ENCODE results near the gene TPCN2.

Gene TPCN2

DNA sequence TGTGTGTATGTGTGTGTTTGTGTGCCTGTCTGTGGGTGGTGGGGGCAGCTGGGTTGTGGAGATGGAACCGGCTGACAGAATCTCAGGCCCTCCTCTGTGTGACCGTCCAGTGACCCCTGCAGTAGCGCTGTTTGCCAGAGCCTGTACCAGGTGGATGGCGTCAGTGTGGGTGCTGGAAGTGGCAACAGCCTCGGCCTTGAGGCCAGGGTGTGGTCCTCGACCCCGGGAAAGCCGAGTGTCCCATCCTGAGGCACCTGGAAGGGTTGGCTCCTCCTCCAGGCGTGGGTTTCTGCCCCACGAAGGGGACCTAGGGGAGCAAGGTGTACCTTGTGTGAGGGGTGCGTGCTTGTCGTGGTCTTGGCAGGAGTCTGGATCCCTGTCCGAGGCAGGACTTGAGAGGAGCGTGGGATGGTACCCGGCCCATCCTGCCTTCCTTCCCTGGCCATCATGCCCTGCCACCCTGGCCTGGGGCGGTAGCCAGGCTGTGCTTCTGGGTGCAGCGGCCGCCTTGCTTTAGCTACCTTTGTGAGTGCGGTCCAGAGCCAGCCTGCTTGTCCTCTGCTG lies 16.5 kb downstream of the TPCN2 start:
- Histone ChIP-seq H3K27me3 (no peaks in the 10 kb centered on the region), H3K4me3 (no peak overlapping the region), H3K4me1 (no peaks in the 10 kb centered on the region), H3K36me3 (peaks cover 13 to 53% (median 30%) of the 10 kb centered on the region in 3 donors), H3K9me3 (no peaks in the 10 kb centered on the region), H3K27ac (no peak overlapping the region)
- DNase-seq = no peak
- TF ChIP-seq CTCF (IDR thresholded peaks at IDR 0.05) = no peak
- intact Hi-C loops (cut with DNase I; ENCODE audit: low total_unique reads) = no loop called here

DNA sequence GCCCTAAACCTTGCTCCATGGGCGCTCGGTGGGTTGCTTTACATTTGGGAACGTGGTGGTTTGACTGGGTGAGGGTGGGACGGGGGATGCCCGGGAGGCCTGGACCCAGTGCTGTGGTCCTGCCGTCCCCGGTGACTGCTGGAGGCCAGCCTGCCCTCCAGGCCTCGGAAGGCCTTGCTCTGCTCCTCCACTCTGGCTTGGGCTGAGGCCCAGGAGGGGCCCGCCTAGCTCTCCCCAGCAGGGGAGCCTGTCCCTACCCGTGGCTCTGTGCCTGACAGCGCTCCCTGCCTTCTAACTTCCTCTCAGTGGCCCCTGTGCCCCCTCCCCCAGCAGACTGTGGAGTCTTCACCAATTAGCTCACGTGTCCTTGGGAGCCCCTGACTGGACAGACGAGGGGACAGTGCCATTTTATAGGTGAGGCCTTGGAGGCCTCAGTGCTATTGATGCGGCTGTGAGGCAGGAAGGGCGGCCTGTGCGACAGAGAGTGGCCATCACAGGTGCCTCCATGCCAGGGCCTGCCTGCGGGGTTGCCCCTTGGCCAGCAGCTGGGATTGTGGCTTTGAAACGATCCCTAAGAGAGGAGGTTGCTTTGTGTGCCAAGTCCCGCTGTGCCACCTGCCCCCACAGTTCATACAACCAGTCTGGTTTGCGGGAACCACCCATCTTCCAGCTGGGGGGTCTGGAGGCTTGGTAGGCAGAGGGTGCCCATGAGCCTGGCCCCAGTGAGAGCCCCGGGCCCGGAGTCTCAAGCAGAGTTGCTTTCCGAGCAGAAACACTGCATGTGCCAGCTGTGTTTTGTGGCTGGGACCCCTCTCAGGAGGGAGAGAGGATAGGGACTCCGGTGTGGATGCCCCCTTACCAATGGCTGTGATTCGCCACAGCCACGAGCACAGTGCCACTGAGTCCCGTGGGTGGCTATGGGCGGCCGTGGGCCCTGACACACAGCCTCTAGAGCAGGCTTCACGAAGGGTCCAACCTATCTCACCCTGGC lies 17.7 kb downstream of the TPCN2 start:
- no peak overlapping the region for H3K4me3 ChIP-seq
- intact Hi-C loops (cut with DNase I; ENCODE audit: low total_unique reads) = no loop called here
- no peaks in the 10 kb centered on the region for H3K4me1 ChIP-seq
- no peaks in the 10 kb centered on the region for H3K9me3 ChIP-seq
- no peak overlapping the region for H3K27ac ChIP-seq
- H3K27me3 ChIP-seq = no peaks in the 10 kb centered on the region
- TF ChIP-seq CTCF (IDR thresholded peaks at IDR 0.05) = no peak
- H3K36me3 ChIP-seq = peaks cover 19 to 65% (median 37%) of the 10 kb centered on the region in 3 donors
- DNase-seq = no peak

GRCh38 chr11:69067200-69067599 lies 18.5 kb downstream of the TPCN2 start:
- peaks cover 27 to 69% (median 45%) of the 10 kb centered on the region in 3 donors for H3K36me3 ChIP-seq

GRCh38 chr11:69071086-69071800 lies 22.5 kb downstream of the TPCN2 start:
- H3K27ac ChIP-seq = no peak overlapping the region
- TF ChIP-seq CTCF (IDR thresholded peaks at IDR 0.05) = no peak
- H3K27me3 ChIP-seq = no peaks in the 10 kb centered on the region
- H3K4me3 ChIP-seq = no peak overlapping the region
- DNase-seq = no peak
- H3K4me1 ChIP-seq = peaks cover 0 to 12% (median 2%) of the 10 kb centered on the region in 4 donors
- intact Hi-C loops (cut with DNase I; ENCODE audit: low total_unique reads) = no loop called here
- H3K36me3 ChIP-seq = peaks cover 33 to 68% (median 44%) of the 10 kb centered on the region in 3 donors
- H3K9me3 ChIP-seq = no peaks in the 10 kb centered on the region

More at GRCh38 chr11:69067200-69067599, 18.5 kb downstream of the TPCN2 start:
- Histone ChIP-seq H3K4me1 (no peaks in the 10 kb centered on the region), H3K4me3 (no peak overlapping the region), H3K27ac (no peak overlapping the region), H3K9me3 (no peaks in the 10 kb centered on the region), H3K27me3 (no peaks in the 10 kb centered on the region)
- DNase-seq = no peak
- intact Hi-C loops (cut with DNase I; ENCODE audit: low total_unique reads) = no loop called here
- TF ChIP-seq CTCF (IDR thresholded peaks at IDR 0.05) = no peak

- Histone ChIP-seq H3K27ac (no peak overlapping the region), H3K9me3 (no peaks in the 10 kb centered on the region), H3K27me3 (no peaks in the 10 kb centered on the region), H3K4me3 (no peak overlapping the region), H3K4me1 (peaks cover 0 to 12% (median 2%) of the 10 kb centered on the region in 4 donors), H3K36me3 (peaks cover 33 to 70% (median 44%) of the 10 kb centered on the region in 3 donors)
- no peak for TF ChIP-seq CTCF (IDR thresholded peaks at IDR 0.05)
- intact Hi-C loops (cut with DNase I; ENCODE audit: low total_unique reads) = no loop called here
- DNase-seq = no peak
Observed at GRCh38 chr11:69071956-69072355, 23.2 kb downstream of the TPCN2 start.

Data from tibial artery (tissue), 4 donors.